GM12891 (cell line): Measurements from ENCODE around the gene KDM3A.

Source experiments
- POLR2A ChIP-seq: IDR thresholded peaks from 2 replicates; pipeline ENCODE4 v1.6.1; 2011; ENCODE audit warnings: low read depth, low read length, control low read depth
- POLR2AphosphoS5 ChIP-seq: IDR thresholded peaks from 2 replicates; pipeline ENCODE4 v1.6.1; 2011; ENCODE audit warnings: low read depth, low read length, control low read depth
- SPI1 ChIP-seq: IDR thresholded peaks from 2 replicates; pipeline ENCODE4 v1.6.1; 2011; ENCODE audit warnings: low read depth, low read length, control low read depth
- TAF1 ChIP-seq: IDR thresholded peaks from 2 replicates; pipeline ENCODE4 v1.6.1; 2011; ENCODE audit warnings: low read depth, low read length, control low read depth

GRCh38 chr2:86436328-86436727 lies 4.8 kb upstream of the KDM3A start:
- TF ChIP-seq POLR2A = no peak
- no peak for TF ChIP-seq TAF1
- no peak for TF ChIP-seq POLR2AphosphoS5
- no peak for TF ChIP-seq SPI1
